NT2/D1 (cell line): ENCODE data around the gene CDCA3.

Source experiments
- SUZ12 ChIP-seq: IDR thresholded peaks from 2 replicates; pipeline ENCODE4 v1.6.1; 2011; ENCODE audit not compliant: insufficient read length, insufficient read depth; ENCODE audit errors: extremely low read depth
- YY1 ChIP-seq: IDR thresholded peaks from 2 replicates; pipeline ENCODE4 v1.6.1; 2011; ENCODE audit not compliant: insufficient read length, insufficient read depth

- no peak for TF ChIP-seq YY1
- TF ChIP-seq SUZ12 = no peak
These were observed 24.2 kb downstream of the CDCA3 start for GRCh38 chr12:6826734-6827436.
